Stimulated activated naive CD8-positive, alpha-beta T cell treated with anti-CD3 and anti-CD28 coated beads, Interleukin-15, Interleukin-2, amounts not matched to agents 100 U/mL and 50 U/mL, for 24 hours (primary cell): ENCODE data around the gene VCL.
"Not testable (repeated sequence)": the region's sequence is repeated elsewhere in the genome, so short reads cannot be mapped to it uniquely, and the experiment has no call there.

Source experiments
- ATAC-seq: fragments of 150-1000 bp; cut with Tn5 transposase; one replicate; pipeline ENCODE4 v1.10.0; 2021
- DNase-seq: peaks from one replicate; pipeline ENCODE4 v3.0.0; 2021

VCL gene

DNA sequence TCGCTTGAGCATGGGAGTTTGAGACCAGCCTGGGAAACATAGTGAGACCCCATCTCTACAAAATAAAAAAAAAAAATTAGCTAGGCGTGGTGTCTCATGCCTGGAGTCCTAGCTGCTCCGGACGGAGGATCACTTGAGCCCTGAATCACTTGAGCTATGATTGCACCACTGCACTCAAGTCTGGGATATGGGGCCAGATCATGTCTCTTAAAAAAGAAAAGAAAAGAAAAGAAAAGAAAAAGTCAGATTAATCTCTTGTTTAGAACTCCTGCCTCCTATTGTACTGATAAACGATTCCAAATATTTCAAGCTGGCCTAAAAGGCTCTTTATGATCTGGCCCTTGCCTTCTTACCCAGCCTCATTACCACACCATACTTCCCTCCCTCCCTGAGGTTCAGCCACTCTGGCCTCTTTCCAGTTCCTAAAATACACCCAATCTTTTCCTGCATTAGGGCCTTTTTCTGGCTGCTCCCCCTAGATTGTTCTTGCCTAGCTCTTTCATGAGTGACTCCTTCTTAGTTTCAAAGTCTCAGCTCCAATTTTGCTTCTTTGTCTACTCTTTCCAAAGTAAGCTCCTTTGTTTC, 41.7 kb downstream of the VCL start:
- no peak for ATAC-seq
- DNase-seq, result no peak

- ATAC-seq (peak; percentile 46), DNase-seq (no peak)
Measured at GRCh38 chr10:74040200-74041126, 42.5 kb downstream of the VCL start.

DNA sequence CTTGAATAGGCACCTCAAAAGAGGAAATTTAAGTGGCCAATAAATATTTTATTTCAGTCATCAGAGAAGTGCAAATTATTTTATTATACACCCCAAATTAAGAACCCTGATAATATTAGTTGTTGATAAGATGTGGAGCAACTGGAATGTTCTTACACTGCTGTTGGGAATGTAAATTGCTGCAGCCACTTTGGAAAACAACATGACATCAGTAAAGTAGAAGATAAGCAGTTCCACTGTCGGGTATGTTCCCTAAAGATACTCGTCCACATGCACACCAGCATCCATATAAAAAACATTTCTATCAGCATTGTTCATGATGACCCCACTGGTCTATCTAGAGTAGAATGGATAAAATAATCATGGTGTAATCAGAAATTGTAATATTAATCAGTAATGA, 46.5 kb downstream of the VCL start:
- no peak for ATAC-seq
- DNase-seq, result no peak

GRCh38 chr10:74047304-74047703, 49.4 kb downstream of the VCL start:
- DNase-seq, result no peak
- no peak for ATAC-seq

- ATAC-seq (no peak), DNase-seq (no peak)
Measured at GRCh38 chr10:74047871-74048270, 50.0 kb downstream of the VCL start.

DNA sequence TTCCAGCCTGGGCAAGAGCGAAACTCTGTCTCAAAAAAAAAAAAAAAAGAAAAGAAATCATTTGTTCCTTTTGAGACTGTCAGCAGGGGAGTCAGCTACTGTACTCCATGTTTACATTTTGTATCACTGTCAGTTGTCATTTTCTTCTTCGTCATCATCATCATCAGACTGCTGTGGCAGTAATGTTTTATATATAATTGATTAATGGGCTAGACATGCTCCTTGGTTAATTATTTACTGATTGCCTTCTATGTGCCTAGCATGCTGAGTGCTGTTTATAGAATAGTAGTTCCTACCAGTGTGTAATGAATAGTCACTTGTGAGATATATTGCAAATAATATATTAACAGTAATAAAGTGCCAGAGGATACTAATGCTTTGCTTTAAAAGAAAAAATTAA, 50.5 kb downstream of the VCL start:
- DNase-seq, result no peak
- no peak for ATAC-seq

DNA sequence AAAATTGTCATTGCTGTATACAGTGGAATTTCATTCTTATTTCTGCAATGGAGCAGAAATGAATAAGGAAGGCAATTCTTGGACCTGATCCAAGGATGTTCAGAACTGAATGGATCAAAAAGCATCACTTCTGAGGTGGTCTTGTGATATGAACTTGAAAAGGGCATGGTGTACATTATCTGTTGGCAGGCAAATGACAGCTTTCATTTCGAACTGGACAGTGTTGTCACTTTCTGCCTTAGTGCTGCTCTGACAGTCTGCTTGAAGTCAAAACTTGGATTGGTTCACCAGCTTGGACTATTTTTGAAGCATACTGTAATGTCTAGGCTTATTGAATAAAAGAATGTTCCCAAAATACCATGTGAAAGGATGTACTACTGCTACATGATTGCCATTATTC, 52.0 kb downstream of the VCL start:
- DNase-seq (no peak), ATAC-seq (no peak)

- ATAC-seq (no peak), DNase-seq (no peak)
Measured at GRCh38 chr10:74050653-74051052, 52.7 kb downstream of the VCL start.

GRCh38 chr10:74051736-74052342, 53.9 kb downstream of the VCL start:
- DNase-seq, result no peak
- ATAC-seq, result no peak

DNA sequence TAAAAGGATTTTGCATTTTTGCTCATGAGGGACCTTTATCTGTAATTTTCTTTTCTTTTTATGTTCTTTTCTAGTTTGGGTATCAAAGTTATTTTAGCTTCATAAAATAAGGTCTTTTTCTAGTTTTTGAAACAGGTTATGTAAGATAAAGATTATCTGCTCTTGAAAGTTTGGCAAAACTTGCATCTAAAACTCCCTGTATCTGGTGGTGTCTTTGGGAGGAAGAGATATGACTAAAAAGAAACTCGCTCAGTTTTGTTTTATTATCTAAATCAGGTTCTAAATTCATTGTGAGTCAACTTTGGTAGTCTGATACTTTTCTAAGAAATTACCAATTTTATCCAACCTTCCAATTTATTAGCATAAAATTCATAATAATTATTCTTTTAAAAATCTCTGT, 55.1 kb downstream of the VCL start:
- DNase-seq, result no peak
- ATAC-seq, result no peak

DNA sequence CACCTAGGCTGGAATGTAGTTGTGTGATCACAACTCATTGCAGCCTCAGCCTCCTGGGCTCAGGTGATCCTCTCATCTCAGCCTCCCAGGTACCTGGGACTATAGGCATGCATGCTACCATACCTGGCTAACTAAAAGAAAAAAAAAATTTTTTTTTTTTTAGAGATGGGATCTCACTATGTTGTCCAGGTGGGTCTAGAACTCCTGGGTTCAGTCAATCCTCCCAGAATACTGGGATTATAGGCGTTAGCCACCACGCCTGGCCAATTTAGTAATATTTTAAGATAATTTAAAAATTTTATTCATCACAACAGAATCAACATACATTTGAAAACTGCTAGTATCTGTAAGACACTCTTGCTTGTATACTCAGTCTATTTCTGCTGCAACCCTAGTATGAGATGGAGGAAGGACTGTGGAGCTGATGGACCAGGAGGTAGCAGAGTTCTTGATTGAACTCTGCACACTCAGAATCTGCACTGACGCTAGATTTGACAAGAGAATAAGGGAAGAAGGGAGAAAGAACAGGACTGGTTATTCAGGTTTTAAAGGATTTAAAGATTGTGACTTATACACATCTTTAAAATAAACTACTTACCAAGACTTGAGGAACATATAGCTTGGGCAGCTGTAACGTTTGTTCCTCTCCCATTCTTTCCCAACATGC, 57.6 kb downstream of the VCL start:
- ATAC-seq (no peak), DNase-seq (no peak)

GRCh38 chr10:74056050-74056818, 58.3 kb downstream of the VCL start:
- no peak for DNase-seq
- peak; percentile 87 for ATAC-seq

GRCh38 chr10:74058071-74058470, 60.2 kb downstream of the VCL start:
- ATAC-seq (no peak), DNase-seq (no peak)

DNA sequence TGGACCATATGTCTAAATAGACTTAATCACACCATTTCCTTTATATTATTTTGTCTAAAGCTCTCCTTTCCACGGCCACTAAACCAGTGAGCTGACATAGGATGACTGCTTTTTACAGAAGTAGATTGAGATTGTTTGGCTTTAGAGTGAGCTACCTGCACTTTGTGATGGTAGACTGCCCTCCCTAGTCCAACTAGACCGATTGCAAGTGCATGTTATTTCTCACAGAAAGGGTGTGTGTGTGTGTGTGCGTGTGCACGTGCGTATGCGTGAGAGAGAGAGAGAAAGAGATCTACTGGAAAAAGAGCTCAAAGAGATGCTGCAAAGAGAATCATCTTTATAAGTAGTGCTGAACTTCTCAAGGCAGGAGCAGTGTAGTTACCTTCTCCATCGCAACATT, 60.7 kb downstream of the VCL start:
- DNase-seq (peak; percentile 11), ATAC-seq (no peak)

GRCh38 chr10:74061104-74061503, 63.2 kb downstream of the VCL start:
- ATAC-seq, result no peak
- no peak for DNase-seq

DNA sequence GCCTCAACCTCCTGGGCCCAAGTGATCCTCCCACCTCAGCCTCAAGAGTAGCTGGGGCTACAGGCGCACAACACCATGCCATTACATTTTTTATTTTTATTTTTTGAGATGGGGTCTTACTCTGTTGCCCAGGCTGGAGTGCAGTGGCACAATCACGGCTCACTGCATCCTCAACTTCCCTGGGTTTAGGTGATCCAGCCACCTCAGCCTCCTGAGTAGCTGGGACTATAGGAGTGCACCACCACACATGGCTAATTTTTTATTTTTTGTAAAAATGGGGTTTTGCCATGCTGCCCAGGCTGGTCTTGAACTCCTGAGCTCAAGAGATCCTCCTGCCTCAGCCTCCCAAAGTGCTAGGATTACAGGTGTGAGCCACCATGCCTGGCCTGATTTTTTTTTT, 64.1 kb downstream of the VCL start:
- DNase-seq, ATAC-seq: not testable (repeated sequence)

GRCh38 chr10:74063256-74063655, 65.3 kb downstream of the VCL start:
- DNase-seq (no peak), ATAC-seq (no peak)

DNA sequence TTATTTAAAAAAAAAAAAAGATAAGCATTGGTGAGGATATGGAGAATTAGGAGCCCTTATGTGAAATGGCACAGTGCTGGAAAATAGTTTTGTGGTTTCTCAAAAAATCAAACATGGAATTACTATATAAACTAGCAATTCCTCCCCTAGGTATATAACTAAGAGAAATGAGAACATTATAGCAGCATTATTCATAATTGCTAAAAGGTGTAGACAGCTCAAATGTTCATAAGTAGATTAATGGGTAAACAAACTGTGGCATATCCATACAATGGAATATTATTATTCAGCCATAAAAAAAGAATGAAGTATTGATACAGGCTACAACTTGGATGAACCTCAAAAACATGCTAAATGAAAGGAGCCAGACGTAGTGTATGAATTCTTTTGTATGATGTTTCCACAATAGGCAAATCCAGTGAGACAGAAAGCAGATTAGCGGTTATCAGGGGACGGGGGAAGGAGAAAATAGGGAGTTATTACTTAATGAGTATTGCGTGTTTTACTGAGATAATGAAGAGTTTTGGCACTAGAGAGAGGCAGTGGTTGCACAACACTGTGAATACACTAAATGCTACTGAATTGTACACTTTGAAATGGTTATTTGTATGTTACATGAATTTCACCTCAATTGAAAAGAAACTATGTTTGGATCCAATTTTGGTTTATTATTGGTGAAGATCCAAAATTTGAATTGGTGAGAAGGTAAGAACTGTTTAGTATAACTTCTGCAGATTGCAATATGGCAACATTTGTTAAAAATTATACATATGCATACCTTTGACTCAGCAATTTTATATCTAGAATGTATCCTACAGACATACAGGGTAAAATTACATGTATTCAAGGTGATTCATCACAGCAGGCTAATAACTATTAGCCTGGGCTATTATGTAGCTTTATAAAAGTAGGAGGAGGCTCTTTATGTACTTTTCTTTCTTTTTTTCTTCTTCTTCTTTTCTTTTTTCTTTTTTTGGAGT, 69.7 kb downstream of the VCL start:
- ATAC-seq (no peak), DNase-seq (no peak)

DNA sequence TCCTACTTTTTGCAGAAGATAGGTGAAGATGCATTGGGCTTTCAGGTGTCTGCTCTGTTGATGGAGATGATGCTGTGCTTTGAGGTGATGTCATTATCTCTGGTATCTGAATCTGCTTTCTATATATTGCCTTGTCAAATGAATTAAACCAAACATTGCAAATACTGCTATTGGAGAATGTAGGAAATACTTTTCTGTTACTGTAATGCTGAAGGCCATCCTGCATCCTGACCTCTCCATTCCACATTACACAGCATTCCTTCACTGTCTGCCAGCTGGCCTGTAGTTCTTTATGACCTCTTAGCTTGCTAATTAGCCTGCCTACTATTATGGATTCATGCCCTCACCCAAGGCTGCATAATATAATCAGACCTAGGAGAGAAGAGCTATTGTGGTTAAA, 73.2 kb downstream of the VCL start:
- ATAC-seq, result no peak
- DNase-seq, result no peak

DNA sequence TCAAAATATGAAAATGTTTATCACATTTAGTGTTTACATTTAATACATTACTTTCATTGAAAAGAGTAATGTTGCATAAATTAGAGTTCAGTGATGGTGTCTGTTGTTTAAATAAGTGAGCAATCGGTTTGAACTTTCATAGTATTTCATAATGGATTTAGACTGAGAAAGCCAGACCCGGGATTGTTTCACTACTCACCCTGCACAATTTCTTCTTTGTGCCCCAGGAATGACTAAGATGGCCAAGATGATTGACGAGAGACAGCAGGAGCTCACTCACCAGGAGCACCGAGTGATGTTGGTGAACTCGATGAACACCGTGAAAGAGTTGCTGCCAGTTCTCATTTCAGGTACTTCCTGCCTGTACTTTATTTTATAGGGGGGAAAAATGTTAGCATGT, 74.6 kb downstream of the VCL start:
- no peak for DNase-seq
- ATAC-seq, result no peak

GRCh38 chr10:74075906-74076305, 78.0 kb downstream of the VCL start:
- DNase-seq, result no peak
- ATAC-seq, result no peak
